HepG2 (cell line): Measurements from ENCODE around the gene THADA. TPM values are rescaled to one million over a fixed set of nuclear protein-coding genes. Genes with fewer than 3 reads are reported as not detected.

Source experiments
- JUND ChIP-seq: sonication (generic); formaldehyde crosslinking; IDR thresholded peaks from 2 replicates; pipeline ENCODE4 v1.8.0; 2022; ENCODE audit warnings: mild to moderate bottlenecking, missing genetic modification reagents
- polyA plus RNA-seq, 8 experiments: library from polyadenylated mRNA; depleted of rRNA in 3 of 8; stranded (reverse) in 7 of 8; unstranded in 1 of 8; fragments of >200 nt; fragmentation: Illumina TruSeq in 4 of 8; extraction: Trizol in 4 of 8; gene quantifications; 2 replicates each; pipeline versions ENCODE4 v1.2.1 to v1.2.3, GENCODE V29; 2011 to 2016; ENCODE audit warnings: low read depth in 4 of 8, missing spikeins in 1 of 8, mixed read lengths in 1 of 8; ENCODE audit not compliant: insufficient read depth in 1 of 8
- total RNA-seq, 5 experiments: library from RNA; depleted of rRNA; stranded (reverse); fragments of >200 nt; fragmentation: Illumina TruSeq; extraction: Trizol; gene quantifications; 2 replicates each; pipeline ENCODE4 v1.2.3, GENCODE V29; 2016; ENCODE audit warnings: low read depth in 1 of 5
- TF ChIP-seq, protein P1 (sequence below): sonication (generic); formaldehyde crosslinking; IDR thresholded peaks from one replicate; pipeline ENCODE4 v1.5.1; 2020; ENCODE audit warnings: mild to moderate bottlenecking, missing genetic modification reagents; ENCODE audit errors: not compliant biosample characterization
- TF ChIP-seq, protein P2 (sequence below): sonication (generic); formaldehyde crosslinking; IDR thresholded peaks from 2 replicates; pipeline ENCODE4 v1.9.0; 2022; ENCODE audit warnings: low read depth, missing genetic modification reagents
- TF ChIP-seq, protein P3 (sequence below): IDR thresholded peaks from 2 replicates; pipeline ENCODE4 v1.6.1; 2018; ENCODE audit warnings: missing genetic modification reagents, mild to moderate bottlenecking, missing compliant biosample characterization

Gene THADA
- total and polyA plus RNA-seq, 2 of the 13 experiments (the other 11 are each of a cell fraction or from before 2014, with no cell fraction given), result 12.7 to 21.7 TPM

DNA sequence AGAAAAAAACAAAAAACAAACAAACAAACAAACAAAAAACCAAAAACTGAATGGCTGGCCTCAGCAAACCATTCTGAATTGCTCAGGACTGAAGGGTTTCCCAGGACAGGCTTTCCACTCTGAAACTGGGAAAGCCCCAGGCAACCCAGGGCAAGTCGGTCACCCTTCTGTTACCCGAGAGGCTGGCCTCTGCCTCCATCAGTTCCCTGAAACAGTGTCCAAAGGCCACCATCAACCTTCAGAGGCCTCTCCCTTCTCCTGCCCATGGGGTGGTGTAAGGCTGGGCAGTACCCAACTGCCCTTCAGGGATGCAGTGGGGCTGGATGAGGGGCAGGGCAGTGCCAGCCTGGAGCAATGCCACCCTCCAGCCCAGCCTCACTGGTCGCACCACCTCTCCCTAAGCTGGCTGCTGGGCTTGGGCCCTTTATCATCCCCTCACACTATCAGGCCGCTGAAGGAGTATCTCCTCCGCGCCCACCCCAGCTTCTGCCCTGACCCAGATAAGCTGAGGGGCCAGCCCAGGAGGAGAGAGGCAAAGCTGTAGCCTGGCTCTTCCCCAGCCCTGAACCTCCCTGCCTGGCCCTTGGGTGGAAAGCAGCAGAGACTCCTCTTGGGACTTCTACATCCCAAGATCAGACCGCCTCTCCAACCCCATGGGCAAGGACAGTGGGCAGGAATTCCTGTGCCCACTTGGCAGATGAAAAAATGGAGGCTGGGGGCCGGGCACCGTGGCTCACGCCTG lies 405.4 kb downstream of the THADA start (continued):
- TF ChIP-seq, protein P1, sequence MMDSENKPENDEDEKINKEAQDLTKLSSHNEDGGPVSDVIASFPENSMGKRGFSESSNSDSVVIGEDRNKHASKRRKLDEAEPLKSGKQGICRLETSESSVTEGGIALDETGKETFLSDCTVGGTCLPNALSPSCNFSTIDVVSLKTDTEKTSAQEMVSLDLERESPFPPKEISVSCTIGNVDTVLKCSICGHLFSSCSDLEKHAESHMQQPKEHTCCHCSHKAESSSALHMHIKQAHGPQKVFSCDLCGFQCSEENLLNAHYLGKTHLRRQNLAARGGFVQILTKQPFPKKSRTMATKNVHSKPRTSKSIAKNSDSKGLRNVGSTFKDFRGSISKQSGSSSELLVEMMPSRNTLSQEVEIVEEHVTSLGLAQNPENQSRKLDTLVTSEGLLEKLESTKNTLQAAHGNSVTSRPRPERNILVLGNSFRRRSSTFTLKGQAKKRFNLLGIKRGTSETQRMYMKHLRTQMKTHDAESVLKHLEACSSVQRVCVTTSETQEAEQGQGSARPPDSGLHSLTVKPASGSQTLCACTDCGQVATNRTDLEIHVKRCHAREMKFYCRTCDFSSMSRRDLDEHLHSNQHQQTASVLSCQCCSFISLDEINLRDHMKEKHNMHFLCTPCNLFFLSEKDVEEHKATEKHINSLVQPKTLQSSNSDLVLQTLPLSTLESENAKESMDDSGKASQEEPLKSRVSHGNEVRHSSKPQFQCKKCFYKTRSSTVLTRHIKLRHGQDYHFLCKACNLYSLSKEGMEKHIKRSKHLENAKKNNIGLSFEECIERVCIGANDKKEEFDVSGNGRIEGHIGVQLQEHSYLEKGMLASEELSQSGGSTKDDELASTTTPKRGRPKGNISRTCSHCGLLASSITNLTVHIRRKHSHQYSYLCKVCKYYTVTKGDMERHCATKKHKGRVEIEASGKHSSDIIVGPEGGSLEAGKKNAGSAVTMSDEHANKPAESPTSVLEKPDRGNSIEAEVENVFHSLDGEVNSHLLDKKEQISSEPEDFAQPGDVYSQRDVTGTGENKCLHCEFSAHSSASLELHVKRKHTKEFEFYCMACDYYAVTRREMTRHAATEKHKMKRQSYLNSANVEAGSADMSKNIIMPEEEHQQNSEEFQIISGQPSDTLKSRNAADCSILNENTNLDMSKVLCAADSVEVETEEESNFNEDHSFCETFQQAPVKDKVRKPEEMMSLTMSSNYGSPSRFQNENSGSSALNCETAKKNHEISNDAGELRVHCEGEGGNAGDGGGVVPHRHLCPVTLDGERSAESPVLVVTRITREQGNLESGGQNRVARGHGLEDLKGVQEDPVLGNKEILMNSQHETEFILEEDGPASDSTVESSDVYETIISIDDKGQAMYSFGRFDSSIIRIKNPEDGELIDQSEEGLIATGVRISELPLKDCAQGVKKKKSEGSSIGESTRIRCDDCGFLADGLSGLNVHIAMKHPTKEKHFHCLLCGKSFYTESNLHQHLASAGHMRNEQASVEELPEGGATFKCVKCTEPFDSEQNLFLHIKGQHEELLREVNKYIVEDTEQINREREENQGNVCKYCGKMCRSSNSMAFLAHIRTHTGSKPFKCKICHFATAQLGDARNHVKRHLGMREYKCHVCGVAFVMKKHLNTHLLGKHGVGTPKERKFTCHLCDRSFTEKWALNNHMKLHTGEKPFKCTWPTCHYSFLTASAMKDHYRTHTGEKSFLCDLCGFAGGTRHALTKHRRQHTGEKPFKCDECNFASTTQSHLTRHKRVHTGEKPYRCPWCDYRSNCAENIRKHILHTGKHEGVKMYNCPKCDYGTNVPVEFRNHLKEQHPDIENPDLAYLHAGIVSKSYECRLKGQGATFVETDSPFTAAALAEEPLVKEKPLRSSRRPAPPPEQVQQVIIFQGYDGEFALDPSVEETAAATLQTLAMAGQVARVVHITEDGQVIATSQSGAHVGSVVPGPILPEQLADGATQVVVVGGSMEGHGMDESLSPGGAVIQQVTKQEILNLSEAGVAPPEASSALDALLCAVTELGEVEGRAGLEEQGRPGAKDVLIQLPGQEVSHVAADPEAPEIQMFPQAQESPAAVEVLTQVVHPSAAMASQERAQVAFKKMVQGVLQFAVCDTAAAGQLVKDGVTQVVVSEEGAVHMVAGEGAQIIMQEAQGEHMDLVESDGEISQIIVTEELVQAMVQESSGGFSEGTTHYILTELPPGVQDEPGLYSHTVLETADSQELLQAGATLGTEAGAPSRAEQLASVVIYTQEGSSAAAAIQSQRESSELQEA (CRISPR knock-in tag), result no peak
- TF ChIP-seq, protein P2, sequence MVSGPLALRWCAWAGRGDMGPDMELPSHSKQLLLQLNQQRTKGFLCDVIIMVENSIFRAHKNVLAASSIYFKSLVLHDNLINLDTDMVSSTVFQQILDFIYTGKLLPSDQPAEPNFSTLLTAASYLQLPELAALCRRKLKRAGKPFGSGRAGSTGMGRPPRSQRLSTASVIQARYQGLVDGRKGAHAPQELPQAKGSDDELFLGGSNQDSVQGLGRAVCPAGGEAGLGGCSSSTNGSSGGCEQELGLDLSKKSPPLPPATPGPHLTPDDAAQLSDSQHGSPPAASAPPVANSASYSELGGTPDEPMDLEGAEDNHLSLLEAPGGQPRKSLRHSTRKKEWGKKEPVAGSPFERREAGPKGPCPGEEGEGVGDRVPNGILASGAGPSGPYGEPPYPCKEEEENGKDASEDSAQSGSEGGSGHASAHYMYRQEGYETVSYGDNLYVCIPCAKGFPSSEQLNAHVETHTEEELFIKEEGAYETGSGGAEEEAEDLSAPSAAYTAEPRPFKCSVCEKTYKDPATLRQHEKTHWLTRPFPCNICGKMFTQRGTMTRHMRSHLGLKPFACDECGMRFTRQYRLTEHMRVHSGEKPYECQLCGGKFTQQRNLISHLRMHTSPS (CRISPR knock-in tag), result peak; percentile 89
- TF ChIP-seq JUND (CRISPR knock-in tag), result no peak
- TF ChIP-seq, protein P3, sequence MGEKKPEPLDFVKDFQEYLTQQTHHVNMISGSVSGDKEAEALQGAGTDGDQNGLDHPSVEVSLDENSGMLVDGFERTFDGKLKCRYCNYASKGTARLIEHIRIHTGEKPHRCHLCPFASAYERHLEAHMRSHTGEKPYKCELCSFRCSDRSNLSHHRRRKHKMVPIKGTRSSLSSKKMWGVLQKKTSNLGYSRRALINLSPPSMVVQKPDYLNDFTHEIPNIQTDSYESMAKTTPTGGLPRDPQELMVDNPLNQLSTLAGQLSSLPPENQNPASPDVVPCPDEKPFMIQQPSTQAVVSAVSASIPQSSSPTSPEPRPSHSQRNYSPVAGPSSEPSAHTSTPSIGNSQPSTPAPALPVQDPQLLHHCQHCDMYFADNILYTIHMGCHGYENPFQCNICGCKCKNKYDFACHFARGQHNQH, result 0 out of 2 replicates have a peak, but pooled peaks have one; percentile 15
- TF ChIP-seq, all 625 proteins: peak for 26
